K562 (cell line): ENCODE data around the gene ANO9. TPM values are rescaled to one million over a fixed set of nuclear protein-coding genes. Genes with fewer than 3 reads are reported as not detected.

Experiments
- ARID1B ChIP-seq: fragments of 450-650 bp; IDR thresholded peaks from 2 replicates; pipeline ENCODE4 v1.6.1; 2016; ENCODE audit warnings: antibody characterized with exemption, mild to moderate bottlenecking, inconsistent platforms
- CAMTA2 ChIP-seq: fragments of 250-450 bp; sonication (Bioruptor Pico); conservative IDR thresholded peaks from 2 replicates; pipeline ENCODE4 v1.5.1; 2022
- EGR1 ChIP-seq: fragments of 450-650 bp; conservative IDR thresholded peaks from 2 replicates; pipeline ENCODE4 v1.6.1; 2017; ENCODE audit warnings: mild to moderate bottlenecking
- EZH2 ChIP-seq: IDR thresholded peaks from 2 replicates; pipeline ENCODE4 v1.6.1; 2012; ENCODE audit warnings: low read depth, mild to moderate bottlenecking, inconsistent platforms, low read length, borderline replicate concordance
- GTF3C2 ChIP-seq: IDR thresholded peaks from 3 replicates; pipeline ENCODE4 v1.6.1; 2011; ENCODE audit warnings: borderline replicate concordance, mild to moderate bottlenecking, moderate library complexity; ENCODE audit not compliant: insufficient read length; ENCODE audit errors: extremely low read depth
- HDAC2 ChIP-seq: fragments of 450-650 bp; IDR thresholded peaks from 2 replicates; pipeline ENCODE4 v1.6.1; 2016; ENCODE audit warnings: mild to moderate bottlenecking
- HLTF ChIP-seq: fragments of 450-650 bp; IDR thresholded peaks from 2 replicates; pipeline ENCODE4 v1.6.1; 2016
- MCM5 ChIP-seq: fragments of 450-650 bp; IDR thresholded peaks from 2 replicates; pipeline ENCODE4 v1.6.1; 2016; ENCODE audit warnings: low read depth
- NONO ChIP-seq, 2 experiments: fragments of 200-400 bp in 1 of 2; fragments of 450-650 bp in 1 of 2; formaldehyde crosslinking in 1 of 2; IDR thresholded peaks; 2 replicates each; pipeline ENCODE4 v1.6.1; 2017; ENCODE audit warnings: low read depth in 2 of 2, mild to moderate bottlenecking in 2 of 2, moderate library complexity in 2 of 2, low read length in 1 of 2
- NR2C2 ChIP-seq, 2 experiments: fragments of 200-800 bp in 1 of 2; sonication (Bioruptor generic) in 1 of 2; sonication (generic) in 1 of 2; formaldehyde crosslinking in 1 of 2; IDR thresholded peaks; 2 replicates each; pipeline versions ENCODE4 v1.6.1 to v1.8.0; 2016 to 2022; ENCODE audit warnings: mild to moderate bottlenecking in 1 of 2, missing compliant biosample characterization in 1 of 2, missing genetic modification characterization in 1 of 2, missing genetic modification reagents in 1 of 2
- POLR2AphosphoS5 ChIP-seq: IDR thresholded peaks from 2 replicates; pipeline ENCODE4 v1.6.1; 2011; ENCODE audit warnings: mild to moderate bottlenecking, low read depth, low read length, moderate library complexity; ENCODE audit not compliant: control insufficient read depth, insufficient read depth
- RB1 ChIP-seq: fragments of 450-650 bp; IDR thresholded peaks from 2 replicates; pipeline ENCODE4 v1.6.1; 2017; ENCODE audit warnings: low read depth, mild to moderate bottlenecking
- RBM22 ChIP-seq: fragments of 200-400 bp; formaldehyde crosslinking; IDR thresholded peaks from 2 replicates; pipeline ENCODE4 v1.6.1; 2018; ENCODE audit warnings: low read length, low read depth; ENCODE audit not compliant: poor library complexity, severe bottlenecking
- RBM34 ChIP-seq: fragments of 200-400 bp; formaldehyde crosslinking; IDR thresholded peaks from 2 replicates; pipeline ENCODE4 v1.6.1; 2018; ENCODE audit warnings: low read length, borderline replicate concordance; ENCODE audit not compliant: insufficient read depth
- SP1 ChIP-seq: sonication (generic); formaldehyde crosslinking; IDR thresholded peaks from 2 replicates; pipeline ENCODE4 v1.8.1; 2022; ENCODE audit warnings: mild to moderate bottlenecking, missing genetic modification reagents
- TFAP4 ChIP-seq: sonication (generic); formaldehyde crosslinking; IDR thresholded peaks from 2 replicates; pipeline ENCODE4 v1.8.0; 2022; ENCODE audit warnings: missing genetic modification reagents, mild to moderate bottlenecking, moderate library complexity, borderline replicate concordance
- THRB ChIP-seq: fragments of 450-650 bp; formaldehyde crosslinking; conservative IDR thresholded peaks from 2 replicates; pipeline ENCODE4 v1.4.0; 2022; ENCODE audit warnings: mild to moderate bottlenecking, missing genetic modification characterization
- ZBTB17 ChIP-seq: fragments of 450-650 bp; formaldehyde crosslinking; IDR thresholded peaks from 2 replicates; pipeline ENCODE4 v1.4.0; 2020; ENCODE audit warnings: mild to moderate bottlenecking
- ZNF274 ChIP-seq: IDR thresholded peaks from 2 replicates; pipeline ENCODE4 v1.6.1; 2011; ENCODE audit warnings: low read depth, mild to moderate bottlenecking, low read length, moderate library complexity, borderline replicate concordance
- ZNF395 ChIP-seq: fragments of 200-800 bp; sonication (Bioruptor generic); IDR thresholded peaks from 2 replicates; pipeline ENCODE4 v1.6.1; 2017; ENCODE audit warnings: missing genetic modification characterization, missing compliant biosample characterization
- polyA plus RNA-seq, 8 experiments: library from polyadenylated mRNA; depleted of rRNA in 4 of 8; stranded (reverse) in 5 of 8; unstranded in 3 of 8; fragments of >200 nt; fragmentation: Nextera tagmentation in 2 of 8; fragmentation: Illumina TruSeq in 1 of 8; extraction: Ambion mirVana in 2 of 8; extraction: Trizol in 1 of 8; gene quantifications; 2 replicates each; pipeline versions ENCODE4 v1.2.1 to v1.2.3, GENCODE V29; 2011 to 2014; ENCODE audit warnings: inconsistent platforms in 1 of 8, missing spikeins in 1 of 8
- total RNA-seq, 7 experiments: library from RNA; depleted of rRNA in 6 of 7; stranded (reverse); fragments of >200 nt in 6 of 7; fragmentation: Illumina TruSeq in 2 of 7; extraction: Trizol in 2 of 7; gene quantifications; 2 replicates each; pipeline versions ENCODE4 v1.2.1 to v1.2.3, GENCODE V29; 2011 to 2021; ENCODE audit warnings: low replicate concordance in 1 of 7

Gene ANO9
- total and polyA plus RNA-seq, 9 of the 15 experiments (the other 6 are each of a cell fraction or from before 2014, with no cell fraction given) = 0.20 to 14.5 (median 4.5) TPM

- TF ChIP-seq GTF3C2 (no peak), NONO (IDR thresholded peaks at IDR 0.05; ENCODE audit: low read depth in 2 of 2, low read length in 1 of 2) (peak; percentile 24 to 66; a peak in 3 of 4 replicates), SP1 (CRISPR knock-in tag) (peak; percentile 20; the same call in 1 of the 2 replicates), EZH2 (no peak), RBM22 (peak; percentile 26), POLR2AphosphoS5 (peak; percentile 28; the same call in 1 of the 2 replicates), ARID1B (peak; percentile 68), TFAP4 (CRISPR knock-in tag) (peak; percentile 64), ZBTB17 (0 out of 2 replicates have a peak, but pooled peaks have one; percentile 30), EGR1 (peak; percentile 80), ZNF274 (no peak), CAMTA2 (CRISPR knock-in tag) (no peak), ZNF395 (CRISPR knock-in tag) (peak; percentile 85), RBM34 (no peak), HLTF (peak; percentile 24; the same call in 1 of the 2 replicates), MCM5 (no peak), RB1 (peak; percentile 31; the same call in 1 of the 2 replicates), NR2C2 (CRISPR knock-in tag; IDR thresholded peaks at IDR 0.05) (peak; percentile 63), NR2C2 (tag; IDR thresholded peaks at IDR 0.05) (peak; percentile 96), HDAC2 (peak; percentile 24; the same call in 1 of the 2 replicates), THRB (0 out of 2 replicates have a peak, but pooled peaks have one; percentile 61)
These were observed 47.6 kb downstream of the ANO9 start, which contains the start of gene PKP3 (continued) for GRCh38 chr11:394034-394857.
